ENCODE results near the gene LRMDA.
"Not testable (repeated sequence)": the region's sequence is repeated elsewhere in the genome, so short reads cannot be mapped to it uniquely, and the experiment has no call there.

Gene LRMDA

GRCh38 chr10:75613685-75614504, 182.5 kb downstream of the LRMDA start:
- DNase-seq (ENCODE audit: low read depth), result no peak

GRCh38 chr10:75616076-75616475, 184.7 kb downstream of the LRMDA start:
- DNase-seq (ENCODE audit: low read depth), result no peak

- DNase-seq (ENCODE audit: low read depth), result no peak
These were observed 185.6 kb downstream of the LRMDA start for GRCh38 chr10:75616874-75617478.

DNA sequence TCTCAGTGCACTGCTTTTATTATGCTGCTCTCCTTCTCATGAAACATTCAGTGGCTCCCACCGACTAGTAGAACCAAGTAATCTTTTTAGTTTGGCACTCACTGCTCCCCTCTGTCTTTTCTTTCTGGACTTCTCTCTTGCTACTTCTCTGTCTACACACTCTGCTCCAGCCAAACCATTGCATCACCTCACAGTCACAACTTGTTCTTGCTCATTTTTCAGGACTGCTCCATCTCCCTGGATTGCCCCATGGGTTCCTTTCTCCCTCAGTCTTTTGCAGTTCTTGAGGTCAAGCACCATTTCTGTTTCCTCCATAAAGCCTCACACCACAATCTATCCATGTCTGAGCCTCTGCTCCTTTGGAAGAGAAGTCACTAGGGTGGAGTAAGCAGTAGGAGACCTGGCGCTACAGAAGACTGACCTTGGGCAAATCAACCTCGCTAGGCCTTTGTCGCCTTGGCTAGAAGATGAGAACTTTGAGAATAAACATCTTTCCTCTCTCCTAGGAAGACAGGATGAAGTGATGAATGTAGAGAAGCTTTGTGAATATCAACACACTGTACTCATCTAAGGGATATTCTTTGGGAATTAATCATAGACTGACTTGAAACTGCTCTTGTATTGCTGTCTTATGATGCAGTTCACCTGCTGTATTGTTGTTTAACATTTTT, 186.2 kb downstream of the LRMDA start:
- DNase-seq (ENCODE audit: low read depth), result no peak

- DNase-seq (ENCODE audit: low read depth), result no peak
These were observed 188.2 kb downstream of the LRMDA start for GRCh38 chr10:75619635-75620034.

DNA sequence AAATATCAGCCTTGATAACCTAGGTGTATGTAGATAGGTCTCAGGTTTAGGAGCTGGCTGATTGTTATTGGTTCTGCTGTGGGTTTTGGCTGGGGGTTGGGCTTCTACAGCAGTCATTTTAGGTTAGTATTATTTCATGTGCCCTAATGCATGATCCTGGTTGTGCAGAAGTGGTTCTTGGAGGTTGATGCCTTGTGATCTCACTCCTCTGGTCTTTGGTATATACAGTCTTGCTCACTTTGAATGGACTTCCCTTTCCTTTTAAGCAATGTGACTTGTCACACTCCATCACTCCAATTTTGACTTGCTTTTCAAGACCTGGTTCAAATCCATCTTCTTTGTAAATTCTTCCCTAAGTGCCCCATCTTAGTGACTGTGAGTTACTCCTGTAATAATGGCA, 188.9 kb downstream of the LRMDA start:
- DNase-seq (ENCODE audit: low read depth), result no peak

DNA sequence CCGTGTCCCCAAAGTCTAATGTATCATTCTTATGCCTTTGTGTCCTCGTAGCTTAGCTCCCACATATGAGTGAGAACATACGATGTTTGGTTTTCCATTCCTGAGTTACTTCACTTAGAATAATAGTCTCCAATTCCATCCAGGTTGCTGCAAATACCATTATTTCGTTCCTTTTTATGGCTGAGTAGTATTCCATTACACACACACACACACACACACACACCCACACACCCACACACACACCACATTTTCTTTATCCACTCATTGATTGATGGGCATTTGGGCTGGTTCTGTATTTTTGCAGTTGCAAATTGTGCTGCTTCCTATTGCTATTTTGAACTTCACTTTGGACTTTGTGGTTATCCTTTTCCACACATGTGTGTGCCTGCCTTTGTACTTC, 189.6 kb downstream of the LRMDA start:
- DNase-seq (ENCODE audit: low read depth), result not testable (repeated sequence)

DNA sequence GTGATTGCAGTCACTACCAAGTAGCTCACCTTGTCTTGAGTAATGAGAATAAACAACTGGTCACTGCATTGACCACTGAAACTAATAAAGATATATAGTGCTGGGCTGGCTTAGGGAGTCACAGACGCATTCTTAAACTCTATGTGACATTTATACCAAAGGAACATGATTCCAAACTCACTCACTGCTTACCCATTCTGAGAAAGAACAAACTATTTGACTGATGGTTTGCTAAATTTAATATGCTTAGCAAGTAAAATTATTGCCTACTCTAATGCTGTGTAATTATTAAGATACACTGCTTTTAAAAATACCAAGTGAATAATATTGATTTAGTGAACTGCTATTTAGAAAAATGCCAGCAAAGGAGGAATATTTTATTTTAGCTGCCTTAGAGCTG, 191.1 kb downstream of the LRMDA start:
- no peak for DNase-seq (ENCODE audit: low read depth)

GRCh38 chr10:75623310-75624093, 192.1 kb downstream of the LRMDA start:
- DNase-seq (ENCODE audit: low read depth), result no peak

DNA sequence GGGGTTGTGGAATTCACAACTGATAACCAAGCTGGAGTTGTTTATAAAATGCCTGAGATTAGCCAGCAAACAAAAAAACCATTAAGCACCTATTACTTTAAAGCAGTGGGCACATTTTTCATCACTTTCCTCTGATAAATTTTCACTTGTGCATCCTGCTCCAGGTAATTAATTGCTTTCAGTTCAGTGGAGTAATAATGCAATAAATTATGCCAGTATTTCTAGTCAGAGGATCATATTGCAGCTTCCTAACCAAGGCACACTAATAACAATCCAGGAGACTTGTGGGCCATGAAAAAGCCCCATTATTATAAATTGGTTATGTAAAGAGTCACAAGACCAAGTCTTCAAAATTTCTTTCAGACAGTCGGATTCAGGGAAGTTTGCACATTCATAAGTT, 193.2 kb downstream of the LRMDA start:
- no peak for DNase-seq (ENCODE audit: low read depth)

DNA sequence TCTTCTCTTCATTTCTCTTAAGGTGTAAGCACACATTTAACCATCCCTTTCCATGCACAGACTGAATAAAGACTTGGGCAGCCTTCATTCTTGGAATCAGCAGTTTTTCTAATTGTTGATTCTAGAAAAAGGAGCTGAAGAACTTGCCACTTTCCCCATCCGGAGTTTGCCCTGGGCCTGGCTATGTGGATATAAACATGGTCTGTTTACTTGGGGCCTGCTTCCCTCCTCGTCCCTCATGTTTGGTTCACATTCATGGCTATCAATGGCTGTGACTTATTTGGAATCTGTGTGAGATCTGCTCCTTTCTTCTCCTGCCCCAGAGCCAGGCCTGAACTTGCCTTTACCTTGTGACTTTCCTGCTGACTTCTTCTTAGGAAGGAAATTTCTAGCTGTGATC, 199.3 kb downstream of the LRMDA start:
- no peak for DNase-seq (ENCODE audit: low read depth)

GRCh38 chr10:75632805-75633462, 201.5 kb downstream of the LRMDA start:
- no peak for DNase-seq (ENCODE audit: low read depth)

DNA sequence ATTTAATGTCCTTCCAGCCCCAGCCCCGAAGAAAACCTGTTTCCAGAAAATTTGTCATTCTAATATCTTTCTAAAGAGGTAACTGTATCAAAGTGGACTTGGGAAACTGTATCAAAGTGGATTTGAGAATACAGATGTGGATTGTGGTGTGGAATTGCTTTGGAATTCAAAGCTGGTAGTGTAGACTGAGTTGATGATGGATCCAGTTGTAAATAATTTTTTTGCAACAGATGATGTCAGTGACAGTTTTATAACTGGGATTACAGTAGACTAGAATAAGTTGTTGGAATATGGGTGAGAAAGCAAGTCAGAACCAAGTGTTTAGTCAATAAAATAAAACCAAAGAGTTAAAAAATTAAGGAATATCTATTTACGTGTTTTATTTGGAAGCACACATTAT, 202.1 kb downstream of the LRMDA start:
- no peak for DNase-seq (ENCODE audit: low read depth)

DNA sequence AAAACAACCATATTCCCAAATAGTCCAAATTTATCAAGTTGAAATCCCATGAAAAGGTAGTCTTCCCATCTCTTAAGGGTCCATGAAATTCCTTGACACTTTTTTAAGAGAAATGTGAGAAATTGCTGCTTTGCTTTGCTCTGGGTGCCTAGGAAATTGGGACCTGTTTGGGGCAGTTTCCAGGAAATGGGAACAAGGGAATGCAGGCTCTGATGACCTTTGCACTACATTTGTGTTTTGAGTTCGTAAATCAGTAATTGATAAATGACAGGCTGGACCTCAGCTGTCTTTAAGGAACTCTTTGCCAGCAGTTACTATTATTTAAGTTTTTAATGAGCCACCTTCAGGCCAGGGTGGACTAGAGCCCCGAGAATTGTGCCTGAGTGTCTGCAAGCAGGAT, 203.5 kb downstream of the LRMDA start:
- DNase-seq (ENCODE audit: low read depth), result no peak

DNA sequence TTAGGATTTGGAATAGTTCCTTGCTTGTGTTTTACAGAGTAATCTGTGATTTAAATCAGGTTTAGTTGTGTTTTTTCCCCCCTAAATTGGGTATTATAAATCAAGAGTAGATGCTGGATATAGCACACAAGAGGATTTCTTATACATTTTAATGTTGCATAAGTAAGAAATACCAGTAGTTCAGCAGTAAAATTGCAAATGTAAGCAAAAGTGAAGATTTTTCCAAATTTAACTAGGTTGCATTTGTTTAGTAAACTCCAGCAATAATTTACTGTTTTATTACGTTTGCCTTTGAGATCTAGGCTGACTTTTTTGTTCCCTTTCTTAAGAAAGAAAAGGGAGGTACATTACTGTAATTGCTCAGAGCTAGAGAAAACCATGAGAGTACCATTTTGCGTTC, 207.3 kb downstream of the LRMDA start:
- no peak for DNase-seq (ENCODE audit: low read depth)

- DNase-seq (ENCODE audit: low read depth), result no peak
These were observed 208.3 kb downstream of the LRMDA start for GRCh38 chr10:75639736-75640135.

DNA sequence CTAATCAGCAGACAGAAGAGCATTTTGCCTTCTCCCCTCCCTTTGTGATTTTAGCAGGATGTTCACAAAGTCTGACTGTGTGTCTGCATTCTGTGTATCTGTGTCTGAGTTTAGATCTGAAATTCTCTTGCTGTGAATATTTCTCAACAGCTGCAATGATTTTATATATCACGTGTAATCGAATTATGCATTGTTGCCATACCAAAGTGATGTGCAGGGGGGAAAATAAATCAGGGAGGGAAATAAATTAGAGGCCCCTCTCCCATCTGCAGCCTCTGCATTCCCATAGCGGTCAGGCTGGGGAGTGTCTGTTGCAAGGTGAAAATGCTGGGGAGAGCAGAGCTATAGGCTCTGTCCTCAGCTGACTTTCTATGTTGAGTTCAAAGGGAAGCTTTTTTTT, 209.0 kb downstream of the LRMDA start:
- no peak for DNase-seq (ENCODE audit: low read depth)

DNA sequence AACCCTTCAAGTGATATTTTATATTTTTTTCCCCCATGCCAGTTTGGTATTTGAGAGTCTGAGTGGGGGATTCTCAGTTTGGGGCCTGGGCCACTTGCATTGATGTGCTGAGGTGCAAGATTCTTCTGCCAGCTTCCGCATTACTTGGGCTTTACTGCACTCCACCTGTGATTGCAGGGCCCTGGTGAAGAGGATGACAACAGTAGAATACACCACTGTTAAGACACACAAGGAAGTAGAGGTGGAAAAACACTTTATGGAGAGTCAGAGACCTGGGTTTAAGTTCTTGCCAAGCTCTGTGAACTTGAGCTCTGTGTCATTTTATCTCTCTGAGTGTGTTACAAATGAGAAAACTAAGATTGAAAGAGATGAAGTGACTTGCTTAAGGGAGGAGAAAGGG, 209.4 kb downstream of the LRMDA start:
- no peak for DNase-seq (ENCODE audit: low read depth)

GRCh38 chr10:75643405-75643804, 212.0 kb downstream of the LRMDA start:
- DNase-seq (ENCODE audit: low read depth), result no peak

DNA sequence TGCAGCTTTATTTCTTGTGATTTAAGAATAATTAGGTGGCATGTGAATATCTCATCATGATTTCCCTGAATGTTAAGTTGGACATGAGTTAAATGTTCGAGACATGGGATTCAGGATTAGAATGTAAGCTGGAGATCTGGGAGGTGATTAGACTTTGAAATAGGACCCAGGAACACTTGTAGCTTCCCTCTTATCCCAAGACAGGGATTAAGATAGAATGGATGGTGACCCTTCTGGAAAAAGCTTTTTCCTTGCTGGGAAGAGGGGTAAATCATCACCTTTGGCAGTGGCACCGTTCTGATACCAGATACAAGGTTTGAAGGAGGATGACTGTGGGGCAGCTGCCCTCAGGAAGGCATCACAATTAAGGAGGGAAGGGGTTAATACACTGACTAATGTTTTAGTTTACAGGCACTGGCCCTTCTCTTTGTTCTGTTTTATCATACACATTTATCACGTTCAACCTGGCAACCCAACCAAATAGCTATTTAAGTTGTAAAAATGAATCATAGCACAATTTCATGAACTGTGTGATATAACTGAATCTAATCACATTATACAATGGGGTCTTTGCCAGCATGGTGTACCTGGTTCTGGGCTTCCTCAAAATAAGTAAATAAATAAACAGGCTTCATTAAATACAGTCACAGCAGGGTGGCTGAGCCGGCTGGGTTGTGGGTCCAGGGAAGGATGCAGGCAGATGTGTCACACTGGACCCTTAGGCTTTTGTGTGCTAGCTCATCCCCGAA, 212.7 kb downstream of the LRMDA start:
- no peak for DNase-seq (ENCODE audit: low read depth)

DNA sequence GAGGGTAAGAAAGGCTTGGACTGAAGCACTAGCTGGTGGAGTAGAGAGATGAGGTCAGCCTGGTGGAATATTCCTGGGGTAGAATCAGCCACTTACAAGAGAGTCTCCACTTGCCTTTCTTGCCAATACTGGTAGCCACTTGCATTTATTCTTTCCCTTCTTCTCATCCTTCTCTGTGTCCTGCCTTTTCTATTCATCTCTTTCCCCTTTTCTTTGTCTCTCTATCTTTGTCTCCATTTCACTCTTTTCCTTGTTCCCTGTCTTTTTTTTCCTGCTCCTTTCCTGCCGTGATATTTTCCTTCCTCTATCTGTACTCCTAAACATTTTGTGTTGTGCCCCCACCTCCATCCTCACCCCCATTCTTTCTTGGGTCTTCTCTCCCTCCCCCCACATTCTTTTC, 214.3 kb downstream of the LRMDA start:
- no peak for DNase-seq (ENCODE audit: low read depth)
